PC-3 (cell line): ENCODE measurements around the gene PTP4A2. TPM values are rescaled to one million over a fixed set of nuclear protein-coding genes. Genes with fewer than 3 reads are reported as not detected.

Experiments
- ATAC-seq: fragments of 200-7000 bp; cut with Tn5 transposase; 2 replicates; pipeline ENCODE4 v1.9.1; 2020; ENCODE audit warnings: mild to moderate bottlenecking, moderate library complexity
- BruUV-seq: library from RNA; stranded (reverse); fragments of 400-500 nt; replicated peaks from 2 replicates; lab custom pipeline; 2021; lab: Mats Ljungman, UMichigan
- CTCF ChIA-PET: fragments of 300-600 bp; sonication (Branson Sonifier 250); formaldehyde crosslinking; loops from one replicate; lab custom pipeline; 2022; ENCODE audit warnings: antibody characterized with exemption; lab: Charles Lee
- POLR2A ChIA-PET: fragments of 300-600 bp; sonication (Branson Sonifier 250); formaldehyde crosslinking; loops from one replicate; lab custom pipeline; 2022; ENCODE audit warnings: antibody characterized with exemption; ENCODE audit not compliant: unreplicated experiment; lab: Charles Lee
- DNase-seq: peaks from one replicate; pipeline ENCODE4 v3.0.0-alpha.2; 2015
- H2AFZ ChIP-seq: fragments of 300-600 bp; sonication (generic); 2 replicates; pipeline ENCODE4 v1.6.0; 2016; ENCODE audit warnings: antibody characterized with exemption, low read length
- H3F3A ChIP-seq: fragments of 300-600 bp; sonication (generic); one replicate; pipeline ENCODE4 v1.6.0; 2017; ENCODE audit warnings: antibody characterized with exemption, low read length, control low read depth, mild to moderate bottlenecking; ENCODE audit not compliant: unreplicated experiment
- H3K27ac ChIP-seq: fragments of 300-600 bp; sonication (generic); 2 replicates; pipeline ENCODE4 v1.5.1; 2016; ENCODE audit warnings: mild to moderate bottlenecking, low read length
- H3K27me3 ChIP-seq: fragments of 300-600 bp; sonication (generic); 2 replicates; pipeline ENCODE4 v1.6.1; 2016; ENCODE audit warnings: low read length, mixed read lengths
- H3K36me3 ChIP-seq: fragments of 300-600 bp; sonication (generic); 2 replicates; pipeline ENCODE4 v1.6.1; 2016; ENCODE audit warnings: low read depth, mixed run types, low read length, mixed read lengths
- H3K4me1 ChIP-seq: fragments of 300-600 bp; sonication (generic); 2 replicates; pipeline ENCODE4 v1.5.1; 2016; ENCODE audit warnings: low read length; ENCODE audit not compliant: insufficient read depth
- H3K4me2 ChIP-seq: fragments of 300-600 bp; sonication (generic); 2 replicates; pipeline ENCODE4 v1.6.0; 2016; ENCODE audit warnings: low read length
- H3K4me3 ChIP-seq: fragments of 300-600 bp; sonication (generic); 2 replicates; pipeline ENCODE4 v1.5.1; 2016; ENCODE audit warnings: mild to moderate bottlenecking, low read length, mixed read lengths
- H3K79me2 ChIP-seq: fragments of 300-600 bp; sonication (generic); 2 replicates; pipeline ENCODE4 v1.6.1; 2017; ENCODE audit warnings: low read length, mixed read lengths
- H3K9ac ChIP-seq: fragments of 300-600 bp; sonication (generic); 2 replicates; pipeline ENCODE4 v1.6.0; 2016; ENCODE audit warnings: mild to moderate bottlenecking, low read length
- H3K9me2 ChIP-seq: fragments of 300-600 bp; sonication (generic); replicated peaks from 2 replicates; pipeline ENCODE4 v1.6.1; 2016; ENCODE audit warnings: mixed run types, low read length, mixed read lengths
- H3K9me3 ChIP-seq: fragments of 300-600 bp; sonication (generic); 2 replicates; pipeline ENCODE4 v1.6.1; 2016; ENCODE audit warnings: low read length, mixed read lengths
- H4K20me1 ChIP-seq: fragments of 300-600 bp; sonication (generic); 2 replicates; pipeline ENCODE4 v1.6.1; 2016; ENCODE audit warnings: low read length, mixed read lengths
- CTCF ChIP-seq: fragments of 300-600 bp; sonication (generic); conservative IDR thresholded peaks from 2 replicates; pipeline ENCODE4 v1.5.1; 2017; ENCODE audit warnings: antibody characterized with exemption, low read depth, mild to moderate bottlenecking, low read length
- EZH2 ChIP-seq: fragments of 300-600 bp; sonication (generic); IDR thresholded peaks from one replicate; pipeline ENCODE4 v1.6.1; 2017; ENCODE audit warnings: antibody characterized with exemption, mild to moderate bottlenecking, low read length; ENCODE audit not compliant: unreplicated experiment
- EZH2phosphoT487 ChIP-seq: fragments of 300-600 bp; sonication (generic); IDR thresholded peaks from 2 replicates; pipeline ENCODE4 v1.6.1; 2018; ENCODE audit warnings: mild to moderate bottlenecking, antibody characterized with exemption, low read length, borderline replicate concordance
- intact Hi-C: fragments of 100-400 bp; cut with micrococcal nuclease; formaldehyde crosslinking; loops from 2 replicates; pipeline ENCODE4 v1.9.0; 2023
- total RNA-seq: library from RNA; depleted of rRNA; stranded (reverse); fragments of >200 nt; gene quantifications from 2 replicates; pipeline ENCODE4 v1.2.3, GENCODE V29; 2014

PTP4A2 gene
- total RNA-seq, 1 experiment from 2014 or later: 335 TPM

GRCh38 chr1:31868862-31869261, 69.3 kb downstream of the PTP4A2 start:
- Histone ChIP-seq H3K27me3 (no peaks in the 10 kb centered on the region), H3K9ac (no peak overlapping the region), H3K9me3 (no peaks in the 10 kb centered on the region), H3K79me2 (no peaks in the 10 kb centered on the region), H3K4me3 (no peak overlapping the region), H3K4me1 (no peaks in the 10 kb centered on the region), H4K20me1 (no peaks in the 10 kb centered on the region), H3K4me2 (no peak overlapping the region), H3K36me3 (no peaks in the 10 kb centered on the region), H3K9me2 (no peaks in the 10 kb centered on the region), H2AFZ (no peak overlapping the region), H3K27ac (no peak overlapping the region), H3F3A (no peaks in the 10 kb centered on the region)
- intact Hi-C loops: no loop called here
- no peak for ATAC-seq
- no TSS peak for BruUV-seq
- POLR2A ChIA-PET: no interaction called here
- no peak for TF ChIP-seq EZH2
- TF ChIP-seq EZH2phosphoT487: no peak
- no peak for TF ChIP-seq CTCF
- DNase-seq: no peak
- CTCF ChIA-PET: interaction anchor here (0.7 kb wide), 1 partner anchor 63 kb away, joined by 4 read pairs; no protein-coding TSS in a partner anchor

GRCh38 chr1:31867546-31867945, 70.6 kb downstream of the PTP4A2 start:
- no peaks in the 10 kb centered on the region for H3K4me1 ChIP-seq
- no peak for ATAC-seq
- no peak overlapping the region for H3K4me3 ChIP-seq
- H3K9ac ChIP-seq: no peak overlapping the region
- BruUV-seq: no TSS peak
- H3F3A ChIP-seq: no peaks in the 10 kb centered on the region
- intact Hi-C loops: no loop called here
- no peaks in the 10 kb centered on the region for H3K9me2 ChIP-seq
- no peak for TF ChIP-seq EZH2
- TF ChIP-seq CTCF: no peak
- no peak for TF ChIP-seq EZH2phosphoT487
- no peaks in the 10 kb centered on the region for H3K9me3 ChIP-seq
- H4K20me1 ChIP-seq: no peaks in the 10 kb centered on the region
- H2AFZ ChIP-seq: no peak overlapping the region
- H3K27ac ChIP-seq: no peak overlapping the region
- no peaks in the 10 kb centered on the region for H3K79me2 ChIP-seq
- POLR2A ChIA-PET: no interaction called here
- DNase-seq: no peak
- H3K27me3 ChIP-seq: no peaks in the 10 kb centered on the region
- H3K4me2 ChIP-seq: no peak overlapping the region
- CTCF ChIA-PET: no interaction called here
- no peaks in the 10 kb centered on the region for H3K36me3 ChIP-seq

GRCh38 chr1:31866450-31867032, 71.6 kb downstream of the PTP4A2 start:
- no peak for DNase-seq
- Histone ChIP-seq H3K27me3 (no peaks in the 10 kb centered on the region), H3K36me3 (no peaks in the 10 kb centered on the region), H3F3A (no peaks in the 10 kb centered on the region), H3K79me2 (no peaks in the 10 kb centered on the region), H3K4me3 (no peak overlapping the region), H3K9ac (no peak overlapping the region), H4K20me1 (no peaks in the 10 kb centered on the region), H2AFZ (no peak overlapping the region), H3K4me1 (no peaks in the 10 kb centered on the region), H3K9me3 (no peaks in the 10 kb centered on the region), H3K27ac (no peak overlapping the region), H3K9me2 (no peaks in the 10 kb centered on the region), H3K4me2 (no peak overlapping the region)
- ChIA-PET CTCF (no interaction called here), POLR2A (no interaction called here)
- intact Hi-C loops: no loop called here
- no TSS peak for BruUV-seq
- ATAC-seq: no peak
- TF ChIP-seq EZH2phosphoT487: no peak
- no peak for TF ChIP-seq CTCF
- TF ChIP-seq EZH2: no peak
